Right lobe of liver (tissue), 6 donors: ENCODE measurements around the gene MUSK. TPM values are rescaled to one million over a fixed set of nuclear protein-coding genes. Genes with fewer than 3 reads are reported as not detected.
"Not testable (repeated sequence)": the region's sequence is repeated elsewhere in the genome, so short reads cannot be mapped to it uniquely, and the experiment has no call there.

Source experiments
- ATAC-seq, 4 donors: fragments of 200-7000 bp; cut with Tn5 transposase; one replicate each; pipeline ENCODE4 v1.9.1; 2020; ENCODE audit warnings: mild to moderate bottlenecking in 4 of 4, moderate library complexity in 4 of 4
- DNase-seq, 3 donors: peaks; one replicate each; pipeline ENCODE4 v3.0.0-alpha.2; 2020
- H3K27ac ChIP-seq, 3 donors: fragments of 200-600 bp; one replicate each; pipeline ENCODE4 v1.8.0; 2022
- H3K27me3 ChIP-seq, 2 donors: fragments of 200-600 bp; one replicate each; pipeline ENCODE4 v1.8.0; 2022
- H3K36me3 ChIP-seq, 4 donors: fragments of 200-600 bp; sonication (generic) in 1 of 4; one replicate each; pipeline versions ENCODE4 v1.5.1 to v1.8.0; 2017 to 2022; ENCODE audit warnings: control low read depth in 1 of 4
- H3K4me1 ChIP-seq, 4 donors: fragments of 200-600 bp; sonication (generic) in 1 of 4; one replicate each; pipeline versions ENCODE4 v1.5.1 to v1.8.0; 2017 to 2022; ENCODE audit warnings: control low read depth in 1 of 4
- H3K4me3 ChIP-seq, 3 donors: fragments of 200-600 bp; one replicate each; pipeline ENCODE4 v1.8.0; 2022
- H3K9me3 ChIP-seq, 4 donors: fragments of 200-600 bp; sonication (generic) in 1 of 4; one replicate each; pipeline versions ENCODE4 v1.5.1 to v1.8.0; 2017 to 2022; ENCODE audit warnings: control low read depth in 1 of 4
- POLR2A ChIP-seq: fragments of 450-650 bp; IDR thresholded peaks from one replicate; pipeline ENCODE4 v1.6.1; 2017; ENCODE audit warnings: antibody characterized with exemption, mild to moderate bottlenecking
- WGBS: methylation state at CpG from one replicate; pipeline ENCODE4 v1.1.6; 2018; ENCODE audit warnings: low coverage, low lambda C conversion rate; ENCODE audit not compliant: insufficient coverage; ENCODE audit errors: missing lambda C conversion rate; 5-methylcytosine and 5-hydroxymethylcytosine counted together
- intact Hi-C, 2 donors: fragments of 100-400 bp; cut with DNase I; formaldehyde crosslinking; loops; one replicate each; pipeline versions ENCODE4 v1.11.2 to v1.14.1; 2022
- total RNA-seq, 6 experiments: library from RNA; depleted of rRNA in 2 of 6; stranded (reverse); fragments of >200 nt in 2 of 6; fragmentation: NEBNext Ultra II Directional in 3 of 6; extraction: Animal tissue kit (Norgen Biotek cat#: 25700) in 3 of 6; gene quantifications; one replicate each; pipeline versions ENCODE4 v1.1.0 to v1.2.4, GENCODE V29; 2016 to 2023
- TF ChIP-seq, protein P1 (sequence below), 4 donors: fragments of 200-600 bp in 3 of 4; fragments of 450-650 bp in 1 of 4; IDR thresholded peaks; one replicate each; pipeline versions ENCODE4 v1.5.1 to v1.8.0; 2016 to 2022; ENCODE audit warnings: antibody characterized with exemption in 4 of 4, mild to moderate bottlenecking in 2 of 4
- donor health status: DM: no; HTN: yes; CAD: no.
- donor health status: DM: no; HTN: no; CAD: no.
- donor health status: DM: no; HTN: no; CAD: no.
- donor health status: DM: no; HTN: yes; CAD: no.
- donor health status: DM: no; HTN: yes; CAD: no.

Gene MUSK
- total RNA-seq, 6 experiments from 2014 or later = 0.06 to 0.12 (median 0.12) TPM; not detected in 2

DNA sequence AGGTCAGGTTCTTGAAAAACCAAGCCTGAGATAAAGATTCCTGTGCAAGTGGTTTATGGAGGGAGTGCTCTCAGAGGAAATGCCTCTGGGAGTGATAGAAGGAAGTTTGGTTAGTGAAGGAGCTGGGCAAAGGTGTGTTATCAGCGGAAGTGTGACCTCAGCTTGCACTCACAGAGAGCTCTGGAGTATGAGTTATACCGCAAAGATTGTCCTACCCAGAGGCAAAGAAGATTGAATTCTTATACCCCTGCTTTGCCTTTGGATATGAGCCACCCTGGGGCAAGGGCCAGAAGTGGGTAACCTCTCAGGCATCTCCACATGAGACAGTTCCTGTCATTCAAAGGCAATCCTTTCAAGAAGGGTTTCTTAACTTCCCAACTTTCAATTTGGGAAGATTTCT, 145.6 kb downstream of the MUSK start:
- DNase-seq = no peak
- intact Hi-C loops = no loop called here
- no peaks in the 10 kb centered on the region for H3K4me1 ChIP-seq
- WGBS = 25% methylated on average over 2 of the region's 2 CpGs
- no peak for ATAC-seq
- no peak overlapping the region for H3K27ac ChIP-seq
- H3K27me3 ChIP-seq = no peaks in the 10 kb centered on the region
- no peaks in the 10 kb centered on the region for H3K36me3 ChIP-seq
- TF ChIP-seq POLR2A = no peak
- TF ChIP-seq, protein P1, sequence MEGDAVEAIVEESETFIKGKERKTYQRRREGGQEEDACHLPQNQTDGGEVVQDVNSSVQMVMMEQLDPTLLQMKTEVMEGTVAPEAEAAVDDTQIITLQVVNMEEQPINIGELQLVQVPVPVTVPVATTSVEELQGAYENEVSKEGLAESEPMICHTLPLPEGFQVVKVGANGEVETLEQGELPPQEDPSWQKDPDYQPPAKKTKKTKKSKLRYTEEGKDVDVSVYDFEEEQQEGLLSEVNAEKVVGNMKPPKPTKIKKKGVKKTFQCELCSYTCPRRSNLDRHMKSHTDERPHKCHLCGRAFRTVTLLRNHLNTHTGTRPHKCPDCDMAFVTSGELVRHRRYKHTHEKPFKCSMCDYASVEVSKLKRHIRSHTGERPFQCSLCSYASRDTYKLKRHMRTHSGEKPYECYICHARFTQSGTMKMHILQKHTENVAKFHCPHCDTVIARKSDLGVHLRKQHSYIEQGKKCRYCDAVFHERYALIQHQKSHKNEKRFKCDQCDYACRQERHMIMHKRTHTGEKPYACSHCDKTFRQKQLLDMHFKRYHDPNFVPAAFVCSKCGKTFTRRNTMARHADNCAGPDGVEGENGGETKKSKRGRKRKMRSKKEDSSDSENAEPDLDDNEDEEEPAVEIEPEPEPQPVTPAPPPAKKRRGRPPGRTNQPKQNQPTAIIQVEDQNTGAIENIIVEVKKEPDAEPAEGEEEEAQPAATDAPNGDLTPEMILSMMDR (IDR thresholded peaks at IDR 0.05) = no peak
- no peak overlapping the region for H3K4me3 ChIP-seq
- no peaks in the 10 kb centered on the region for H3K9me3 ChIP-seq

DNA sequence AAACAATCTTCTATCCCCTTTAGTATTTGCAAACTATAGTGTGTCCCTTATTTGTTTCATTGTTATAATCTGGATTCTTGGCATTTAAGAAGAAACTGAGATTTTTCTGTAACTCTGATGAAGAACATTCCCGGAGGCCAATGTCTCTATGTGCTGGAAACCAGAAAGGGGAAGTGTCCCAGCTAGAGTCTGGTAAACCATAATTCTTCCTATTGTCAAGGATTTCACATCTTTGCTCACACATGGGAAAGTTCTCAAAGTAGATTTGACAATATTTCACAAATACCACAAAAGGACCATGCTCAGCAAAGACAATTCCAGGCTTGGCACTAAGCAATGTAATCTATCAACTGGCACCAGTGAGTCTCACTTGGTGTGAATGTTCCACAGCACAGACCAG, 146.8 kb downstream of the MUSK start:
- DNase-seq = no peak
- Histone ChIP-seq H3K36me3 (no peaks in the 10 kb centered on the region), H3K9me3 (no peaks in the 10 kb centered on the region), H3K27ac (no peak overlapping the region), H3K4me3 (no peak overlapping the region), H3K4me1 (no peaks in the 10 kb centered on the region), H3K27me3 (no peaks in the 10 kb centered on the region)
- WGBS = 69% methylated on average over 1 of the region's 1 CpG
- ATAC-seq = no peak
- TF ChIP-seq, protein P1 (IDR thresholded peaks at IDR 0.05) = no peak
- TF ChIP-seq POLR2A = no peak
- intact Hi-C loops = no loop called here

DNA sequence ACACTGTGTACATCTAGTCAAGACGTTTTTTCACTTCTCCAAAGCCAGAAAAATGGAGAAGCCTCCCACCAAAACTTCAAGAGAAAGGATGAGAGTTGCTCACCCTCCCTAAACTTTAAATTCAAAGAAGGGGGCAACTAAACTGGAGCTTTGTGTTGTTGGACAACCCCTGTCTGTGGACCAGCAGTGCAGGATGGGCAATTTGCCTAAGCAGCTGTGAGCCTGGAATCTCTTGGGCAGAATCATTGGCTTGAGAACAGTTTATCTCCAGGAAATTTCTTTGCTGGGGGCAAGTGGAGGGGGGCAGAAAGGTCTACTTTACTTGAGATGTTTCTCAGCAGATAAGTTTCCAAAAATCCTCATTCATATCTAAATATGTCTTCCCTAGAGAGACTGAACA, 151.8 kb downstream of the MUSK start:
- 12% methylated on average over 1 of the region's 1 CpG for WGBS
- H3K36me3 ChIP-seq = no peaks in the 10 kb centered on the region
- TF ChIP-seq, protein P1 (IDR thresholded peaks at IDR 0.05) = no peak
- TF ChIP-seq POLR2A = no peak
- intact Hi-C loops = no loop called here
- no peak overlapping the region for H3K4me3 ChIP-seq
- no peaks in the 10 kb centered on the region for H3K27me3 ChIP-seq
- no peaks in the 10 kb centered on the region for H3K9me3 ChIP-seq
- H3K4me1 ChIP-seq = no peaks in the 10 kb centered on the region
- ATAC-seq (no peak), DNase-seq (no peak)
- no peak overlapping the region for H3K27ac ChIP-seq

DNA sequence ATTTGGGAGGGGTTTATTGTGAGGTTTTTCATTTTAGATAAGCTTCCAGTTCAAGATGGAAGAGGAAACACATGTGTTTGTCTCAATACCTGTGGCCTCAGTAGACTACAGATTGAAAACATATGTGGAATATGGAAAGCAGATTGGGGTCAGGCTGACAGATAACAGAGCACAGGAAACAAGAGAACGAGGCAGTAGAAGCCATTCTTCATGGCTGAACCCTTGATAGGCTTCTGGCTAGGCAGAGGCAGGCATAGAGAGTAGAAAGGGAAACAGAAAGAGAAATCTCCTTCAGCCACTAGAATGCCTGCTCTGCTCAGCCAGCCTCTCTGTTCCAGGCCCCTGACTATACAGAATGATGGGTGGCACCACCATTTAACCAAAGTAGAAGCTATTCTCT, 152.5 kb downstream of the MUSK start:
- Histone ChIP-seq H3K27me3 (no peaks in the 10 kb centered on the region), H3K9me3 (no peaks in the 10 kb centered on the region), H3K4me3 (no peak overlapping the region), H3K27ac (no peak overlapping the region), H3K4me1 (no peaks in the 10 kb centered on the region), H3K36me3 (no peaks in the 10 kb centered on the region)
- ATAC-seq = no peak
- intact Hi-C loops = no loop called here
- TF ChIP-seq, protein P1 (IDR thresholded peaks at IDR 0.05) = no peak
- no peak for TF ChIP-seq POLR2A
- no peak for DNase-seq
- WGBS = 33% methylated on average over 1 of the region's 1 CpG

DNA sequence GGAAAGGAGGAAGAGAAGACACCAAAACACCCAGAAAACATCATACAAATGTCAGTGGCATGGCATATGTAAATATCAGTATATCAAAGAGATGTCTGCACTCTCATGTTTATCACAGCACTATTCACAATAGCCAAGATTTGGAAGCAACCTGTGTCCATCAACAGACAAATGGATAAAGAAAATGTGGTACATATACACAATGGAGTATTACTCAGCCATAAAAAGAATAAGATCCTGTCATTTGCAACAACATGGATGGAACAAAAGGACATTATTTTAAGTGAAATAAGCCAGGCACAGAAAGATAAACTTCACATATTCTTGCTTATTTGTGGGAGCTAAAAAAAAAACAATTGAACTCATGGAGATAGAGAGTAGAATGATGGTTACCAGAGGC, 156.5 kb downstream of the MUSK start:
- H3K4me1 ChIP-seq, H3K27me3 ChIP-seq, H3K4me3 ChIP-seq, H3K27ac ChIP-seq, intact Hi-C loops, ATAC-seq, H3K9me3 ChIP-seq, H3K36me3 ChIP-seq, DNase-seq: not testable (repeated sequence)
